Tibial nerve (tissue), 4 donors: ENCODE results near the gene PPP2R3A. TPM values are rescaled to one million over a fixed set of nuclear protein-coding genes. Genes with fewer than 3 reads are reported as not detected.

ENCODE experiments used
- DNase-seq, 2 donors: peaks; one replicate each; pipeline ENCODE4 v3.0.0-alpha.2; 2019; ENCODE audit warnings: low spot score in 2 of 2
- H3K27ac ChIP-seq, 4 donors: fragments of 200-600 bp; sonication (generic) in 3 of 4; one replicate each; pipeline ENCODE4 v1.5.1; 2017 to 2019; ENCODE audit warnings: mild to moderate bottlenecking in 1 of 4
- H3K27me3 ChIP-seq, 2 donors: fragments of 200-600 bp; sonication (generic) in 1 of 2; one replicate each; pipeline versions ENCODE4 v1.5.1 to v1.6.0; 2017 to 2019
- H3K36me3 ChIP-seq, 3 donors: fragments of 200-600 bp; sonication (generic); one replicate each; pipeline ENCODE4 v1.5.1; 2018 to 2019
- H3K4me1 ChIP-seq, 4 donors: fragments of 200-600 bp; sonication (generic) in 3 of 4; one replicate each; pipeline ENCODE4 v1.5.1; 2017 to 2019
- H3K4me3 ChIP-seq, 4 donors: fragments of 200-600 bp; sonication (generic) in 3 of 4; one replicate each; pipeline ENCODE4 v1.5.1; 2017 to 2019; ENCODE audit warnings: mild to moderate bottlenecking in 1 of 4, moderate library complexity in 1 of 4
- H3K9me3 ChIP-seq, 4 donors: fragments of 200-600 bp; sonication (generic) in 3 of 4; one replicate each; pipeline ENCODE4 v1.5.1; 2017 to 2019
- CTCF ChIP-seq, 5 experiments: fragments of 200-600 bp in 3 of 5; fragments of 450-650 bp in 2 of 5; sonication (generic) in 3 of 5; IDR thresholded peaks; one replicate each; pipeline ENCODE4 v1.5.1; 2016 to 2019; ENCODE audit warnings: antibody characterized with exemption in 5 of 5, mild to moderate bottlenecking in 3 of 5, moderate library complexity in 2 of 5
- EP300 ChIP-seq, 2 donors: sonication (generic); formaldehyde crosslinking; IDR thresholded peaks; one replicate each; pipeline ENCODE4 v1.6.1; 2017; ENCODE audit warnings: antibody characterized with exemption in 2 of 2, mild to moderate bottlenecking in 1 of 2
- POLR2A ChIP-seq, 2 donors: fragments of 450-650 bp; IDR thresholded peaks; one replicate each; pipeline ENCODE4 v1.6.1; 2017; ENCODE audit warnings: antibody characterized with exemption in 2 of 2, mild to moderate bottlenecking in 2 of 2, moderate library complexity in 2 of 2
- WGBS, 2 donors: methylation state at CpG; one replicate each; pipeline ENCODE4 v1.1.5; 2018; 5-methylcytosine and 5-hydroxymethylcytosine counted together
- total RNA-seq, 4 donors: library from RNA; depleted of rRNA; stranded (reverse); fragments of >200 nt; gene quantifications; one replicate each; pipeline ENCODE4 v1.1.0, GENCODE V29; 2016

PPP2R3A gene
- total RNA-seq, 4 donors from 2014 or later, result 12.3 to 18.2 (median 13.4) TPM

- H3K27ac ChIP-seq, result no peak overlapping the region
- H3K4me3 ChIP-seq, result no peak overlapping the region
- peaks cover 0 to 55% (median 3%) of the 10 kb centered on the region in 4 donors for H3K4me1 ChIP-seq
- DNase-seq, result no peak
- H3K9me3 ChIP-seq, result no peaks in the 10 kb centered on the region
- H3K27me3 ChIP-seq, result no peaks in the 10 kb centered on the region
- no peak for TF ChIP-seq EP300 (IDR thresholded peaks at IDR 0.05)
- no peak for TF ChIP-seq POLR2A (IDR thresholded peaks at IDR 0.05)
- TF ChIP-seq CTCF (IDR thresholded peaks at IDR 0.05), result no peak
- peaks cover 0 to 38% (median 0%) of the 10 kb centered on the region in 3 donors for H3K36me3 ChIP-seq
- 75 to 86% methylated on average over 6 of the region's 6 CpGs for WGBS, 2 donors
Measured at GRCh38 chr3:136146981-136147729, 181.6 kb downstream of the PPP2R3A start.

- Histone ChIP-seq H3K27me3 (no peaks in the 10 kb centered on the region), H3K9me3 (no peaks in the 10 kb centered on the region), H3K4me3 (no peak overlapping the region), H3K36me3 (peaks cover 0 to 22% (median 0%) of the 10 kb centered on the region in 3 donors), H3K4me1 (peaks cover 0 to 55% (median 3%) of the 10 kb centered on the region in 4 donors), H3K27ac (no peak overlapping the region)
- TF ChIP-seq CTCF (IDR thresholded peaks at IDR 0.05), result no peak
- TF ChIP-seq POLR2A (IDR thresholded peaks at IDR 0.05), result no peak
- TF ChIP-seq EP300 (IDR thresholded peaks at IDR 0.05), result no peak
- no peak for DNase-seq
- WGBS, 2 donors, result 63 to 64% methylated on average over 3 of the region's 3 CpGs
Measured at GRCh38 chr3:136149667-136150066, 184.1 kb downstream of the PPP2R3A start.

- TF ChIP-seq EP300 (IDR thresholded peaks at IDR 0.05) (no peak), CTCF (IDR thresholded peaks at IDR 0.05) (no peak), POLR2A (IDR thresholded peaks at IDR 0.05) (no peak)
- H3K36me3 ChIP-seq, result peaks cover 0 to 13% (median 0%) of the 10 kb centered on the region in 3 donors
- no peak overlapping the region for H3K27ac ChIP-seq
- 71 to 77% methylated on average over 10 of the region's 10 CpGs for WGBS, 2 donors
- DNase-seq, result no peak
- no peak overlapping the region for H3K4me3 ChIP-seq
- H3K4me1 ChIP-seq, result peaks cover 0 to 53% (median 2%) of the 10 kb centered on the region in 4 donors
- no peaks in the 10 kb centered on the region for H3K27me3 ChIP-seq
- H3K9me3 ChIP-seq, result no peaks in the 10 kb centered on the region
Measured at GRCh38 chr3:136151219-136151618, 185.7 kb downstream of the PPP2R3A start.

- Histone ChIP-seq H3K9me3 (no peaks in the 10 kb centered on the region), H3K27me3 (no peaks in the 10 kb centered on the region), H3K4me1 (peaks cover 0 to 52% (median 0%) of the 10 kb centered on the region in 4 donors), H3K27ac (no peak overlapping the region), H3K4me3 (no peak overlapping the region), H3K36me3 (peaks cover 0 to 13% (median 0%) of the 10 kb centered on the region in 3 donors)
- WGBS, 2 donors, result 65% methylated on average over 4 of the region's 4 CpGs
- no peak for TF ChIP-seq EP300 (IDR thresholded peaks at IDR 0.05)
- TF ChIP-seq CTCF (IDR thresholded peaks at IDR 0.05), result no peak
- no peak for TF ChIP-seq POLR2A (IDR thresholded peaks at IDR 0.05)
- no peak for DNase-seq
Measured at GRCh38 chr3:136152176-136152843, 186.8 kb downstream of the PPP2R3A start.

GRCh38 chr3:136152963-136153362 is 187.4 kb downstream of the PPP2R3A start:
- H3K4me3 ChIP-seq, result no peak overlapping the region

More at GRCh38 chr3:136152963-136153362, 187.4 kb downstream of the PPP2R3A start:
- WGBS, 2 donors, result 89 to 92% methylated on average over 4 of the region's 4 CpGs
- H3K27ac ChIP-seq, result no peak overlapping the region
- peaks cover 0 to 46% (median 0%) of the 10 kb centered on the region in 4 donors for H3K4me1 ChIP-seq
- no peak for TF ChIP-seq EP300 (IDR thresholded peaks at IDR 0.05)
- TF ChIP-seq CTCF (IDR thresholded peaks at IDR 0.05), result no peak
- no peak for TF ChIP-seq POLR2A (IDR thresholded peaks at IDR 0.05)
- H3K9me3 ChIP-seq, result no peaks in the 10 kb centered on the region
- peaks cover 0 to 13% (median 0%) of the 10 kb centered on the region in 3 donors for H3K36me3 ChIP-seq
- H3K27me3 ChIP-seq, result no peaks in the 10 kb centered on the region
- no peak for DNase-seq
